HG02973 (cell line): Measurements from ENCODE around the gene HPX.
"Not testable (repeated sequence)": the region's sequence is repeated elsewhere in the genome, so short reads cannot be mapped to it uniquely, and the experiment has no call there.

Experiments
- ATAC-seq: cut with Tn5 transposase; IDR thresholded peaks from one replicate; pipeline ENCODE4 v1.9.1; 2021; ENCODE audit warnings: moderate library complexity; ENCODE audit not compliant: unreplicated experiment

The HPX gene

GRCh38 chr11:6393989-6394670 is 46.7 kb downstream of the HPX start:
- no peak for ATAC-seq

DNA sequence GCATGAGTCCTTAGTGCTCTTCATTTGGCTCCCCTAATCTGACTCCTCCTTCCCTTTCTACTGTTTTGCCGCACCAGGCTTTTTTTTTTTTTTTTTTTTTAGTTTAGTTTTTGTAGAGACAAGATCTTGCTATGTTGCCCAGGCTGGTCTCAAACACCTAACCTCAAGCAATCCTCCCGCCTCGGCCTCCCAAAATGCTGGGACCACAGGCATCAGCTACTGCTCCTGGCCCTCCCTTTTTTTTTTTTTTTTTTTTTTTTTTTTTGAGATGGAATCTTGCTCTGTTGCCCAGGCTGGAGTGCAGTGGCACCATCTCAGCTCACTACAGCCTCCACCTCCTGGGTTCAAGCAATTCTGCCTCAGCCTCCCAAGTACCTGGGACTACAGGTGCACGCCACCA is 48.5 kb downstream of the HPX start:
- ATAC-seq: not testable (repeated sequence)

GRCh38 chr11:6391537-6392134 is 49.2 kb downstream of the HPX start:
- ATAC-seq: no peak

DNA sequence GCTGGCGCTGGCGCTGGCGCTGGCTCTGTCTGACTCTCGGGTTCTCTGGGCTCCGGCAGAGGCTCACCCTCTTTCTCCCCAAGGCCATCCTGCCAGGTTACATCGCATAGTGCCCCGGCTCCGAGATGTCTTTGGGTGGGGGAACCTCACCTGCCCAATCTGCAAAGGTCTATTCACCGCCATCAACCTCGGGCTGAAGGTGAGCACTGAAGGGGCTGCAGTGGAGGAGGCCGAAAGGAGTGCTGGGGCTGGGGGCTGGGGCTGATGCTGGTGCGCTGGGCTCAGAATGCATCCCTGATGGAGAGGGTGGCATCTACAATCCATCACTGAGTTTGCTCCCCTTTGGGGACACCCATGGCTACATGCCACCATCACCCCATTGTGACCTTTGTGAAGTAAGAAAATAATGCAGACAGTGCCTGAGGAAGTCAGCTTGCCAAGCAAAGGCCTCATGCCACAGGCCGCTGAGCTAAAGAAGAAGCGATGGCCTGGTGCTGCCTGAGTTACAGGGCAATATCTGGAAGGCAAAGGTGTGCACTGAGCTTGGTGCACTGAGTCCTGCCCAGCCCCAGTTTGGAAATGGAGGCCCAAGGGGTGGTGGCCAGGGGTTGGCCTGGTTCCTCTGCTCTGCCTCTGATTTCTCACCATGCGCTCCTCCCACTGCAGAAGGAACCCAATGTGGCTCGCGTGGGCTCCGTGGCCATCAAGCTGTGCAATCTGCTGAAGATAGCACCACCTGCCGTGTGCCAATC is 49.9 kb downstream of the HPX start:
- no peak for ATAC-seq

GRCh38 chr11:6389905-6390717 is 50.7 kb downstream of the HPX start, which contains the start of gene SMPD1:
Gene SMPD1, plus strand, starts transcription at chr11:6390474. Its CDS starts 125 bp downstream, at chr11:6390599.
- ATAC-seq: peak; percentile 94

DNA sequence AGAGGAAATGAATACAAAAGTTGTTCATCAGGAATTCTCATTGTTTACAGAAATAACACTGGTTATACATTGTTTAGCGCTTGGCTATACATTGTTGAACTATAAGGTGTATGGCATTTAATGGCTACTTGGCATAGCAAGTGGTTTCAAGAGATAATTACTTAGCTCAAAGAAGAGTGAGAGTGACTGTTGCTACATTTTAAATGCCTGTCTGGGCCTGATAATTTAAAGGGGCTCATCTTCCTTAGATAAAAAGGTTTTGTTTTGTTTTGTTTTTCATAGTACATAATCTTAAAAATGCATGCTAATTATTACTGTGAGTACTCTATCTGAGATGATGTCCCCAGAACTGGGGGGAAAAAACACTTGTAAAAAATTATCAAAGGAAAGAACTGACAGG is 52.0 kb downstream of the HPX start:
- ATAC-seq: no peak

- ATAC-seq: no peak
These were observed 52.8 kb downstream of the HPX start for GRCh38 chr11:6387811-6388599.

DNA sequence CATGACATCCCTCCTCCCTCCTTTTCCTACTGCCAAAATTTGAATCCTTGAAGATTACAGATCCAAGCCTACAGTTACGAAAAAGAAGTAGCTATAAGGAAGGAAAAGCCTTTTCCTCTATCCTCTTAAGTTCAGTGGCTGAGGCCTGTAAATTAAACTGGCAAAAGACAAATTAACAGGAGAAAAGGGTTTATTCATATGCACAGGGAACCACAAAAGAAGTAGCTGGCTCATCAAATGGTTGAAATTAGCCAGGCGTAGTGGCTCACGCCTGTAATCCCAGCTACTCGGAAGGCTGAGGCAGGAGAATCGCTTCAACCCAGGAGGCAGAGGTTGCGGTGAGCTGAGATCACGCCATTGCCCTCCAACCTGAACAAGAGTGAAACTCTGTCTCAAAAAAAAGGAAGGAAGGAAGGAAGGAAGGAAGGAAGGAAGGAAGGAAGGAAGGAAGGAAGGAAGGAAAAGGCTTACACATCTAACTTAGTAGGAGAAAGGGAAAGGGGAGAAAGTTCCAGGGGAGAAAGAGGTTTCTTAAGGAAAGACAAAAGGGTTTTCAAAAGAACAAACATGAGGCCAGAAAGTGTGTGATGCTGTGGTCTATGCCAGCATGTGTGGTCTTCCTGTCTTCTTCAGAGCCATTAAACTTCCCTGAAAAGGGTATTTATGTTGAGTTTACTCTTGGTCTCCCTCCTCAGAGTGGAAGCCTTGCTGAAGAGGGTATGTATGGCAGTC is 55.6 kb downstream of the HPX start:
- ATAC-seq: no peak
